HepG2 (cell line): ENCODE data around the gene TGM2. TPM values are rescaled to one million over a fixed set of nuclear protein-coding genes. Genes with fewer than 3 reads are reported as not detected.

Source experiments
- ARNTL ChIP-seq: sonication (generic); formaldehyde crosslinking; IDR thresholded peaks from 2 replicates; pipeline ENCODE4 v1.4.0; 2020; ENCODE audit warnings: mild to moderate bottlenecking, missing genetic modification reagents
- ERF ChIP-seq: IDR thresholded peaks from 2 replicates; pipeline ENCODE4 v1.6.1; 2018; ENCODE audit warnings: missing biosample characterization, missing genetic modification reagents
- FOXK2 ChIP-seq: fragments of 450-650 bp; IDR thresholded peaks from 2 replicates; pipeline ENCODE4 v1.6.1; 2016
- GATAD2A ChIP-seq: IDR thresholded peaks from 2 replicates; pipeline ENCODE4 v1.6.1; 2016
- NFRKB ChIP-seq: fragments of 450-650 bp; IDR thresholded peaks from 2 replicates; pipeline ENCODE4 v1.6.1; 2017
- RFX1 ChIP-seq: fragments of 450-650 bp; IDR thresholded peaks from 2 replicates; pipeline ENCODE4 v1.6.1; 2017
- RFXANK ChIP-seq: IDR thresholded peaks from 2 replicates; pipeline ENCODE4 v1.6.1; 2016
- RXRA ChIP-seq: sonication (generic); formaldehyde crosslinking; IDR thresholded peaks from 2 replicates; pipeline ENCODE4 v1.5.1; 2020; ENCODE audit warnings: missing genetic modification reagents
- SIN3B ChIP-seq: fragments of 150-350 bp; IDR thresholded peaks from 2 replicates; pipeline ENCODE4 v1.6.1; 2014; ENCODE audit warnings: low read length
- SRY ChIP-seq: sonication (generic); formaldehyde crosslinking; IDR thresholded peaks from 2 replicates; pipeline ENCODE4 v1.8.0; 2022; ENCODE audit warnings: mild to moderate bottlenecking, missing genetic modification reagents
- TEF ChIP-seq: sonication (generic); formaldehyde crosslinking; IDR thresholded peaks from 2 replicates; pipeline ENCODE4 v1.5.0; 2020; ENCODE audit warnings: missing genetic modification reagents
- ZHX1 ChIP-seq: sonication (generic); formaldehyde crosslinking; IDR thresholded peaks from 2 replicates; pipeline ENCODE4 v1.8.1; 2022; ENCODE audit warnings: low read depth, mild to moderate bottlenecking, missing genetic modification reagents
- ZNF317 ChIP-seq: sonication (generic); formaldehyde crosslinking; IDR thresholded peaks from 2 replicates; pipeline ENCODE4 v1.5.0; 2020; ENCODE audit warnings: mild to moderate bottlenecking, missing genetic modification reagents
- polyA plus RNA-seq, 8 experiments: library from polyadenylated mRNA; depleted of rRNA in 3 of 8; stranded (reverse) in 7 of 8; unstranded in 1 of 8; fragments of >200 nt; fragmentation: Illumina TruSeq in 4 of 8; extraction: Trizol in 4 of 8; gene quantifications; 2 replicates each; pipeline versions ENCODE4 v1.2.1 to v1.2.3, GENCODE V29; 2011 to 2016; ENCODE audit warnings: low read depth in 4 of 8, missing spikeins in 1 of 8, mixed read lengths in 1 of 8; ENCODE audit not compliant: insufficient read depth in 1 of 8
- total RNA-seq, 5 experiments: library from RNA; depleted of rRNA; stranded (reverse); fragments of >200 nt; fragmentation: Illumina TruSeq; extraction: Trizol; gene quantifications; 2 replicates each; pipeline ENCODE4 v1.2.3, GENCODE V29; 2016; ENCODE audit warnings: low read depth in 1 of 5

Gene TGM2
- total and polyA plus RNA-seq, 2 of the 13 experiments (the other 11 are each of a cell fraction or from before 2014, with no cell fraction given): 4.2 to 46.4 TPM

- no peak for TF ChIP-seq ZHX1 (CRISPR knock-in tag)
- TF ChIP-seq NFRKB: no peak
- no peak for TF ChIP-seq TEF
- TF ChIP-seq ERF (CRISPR knock-in tag): no peak
- no peak for TF ChIP-seq RXRA (CRISPR knock-in tag)
- no peak for TF ChIP-seq FOXK2
- no peak for TF ChIP-seq ARNTL (CRISPR knock-in tag)
- TF ChIP-seq SIN3B: no peak
- no peak for TF ChIP-seq RFX1
- 0 out of 2 replicates have a peak, but pooled peaks have one; percentile 11 for TF ChIP-seq ZNF317
- no peak for TF ChIP-seq RFXANK
- 0 out of 2 replicates have a peak, but pooled peaks have one; percentile 14 for TF ChIP-seq GATAD2A (CRISPR knock-in tag)
- 0 out of 2 replicates have a peak, but pooled peaks have one; percentile 1 for TF ChIP-seq SRY (CRISPR knock-in tag)
Measured at GRCh38 chr20:38165966-38166702, 1.1 kb upstream of the TGM2 start (continued).
